Natural killer cell treated with Interleukin-12 subunit alpha and Interleukin-12 subunit beta and Interleukin-15 and Interleukin-18, amount 100 ng/mL, for 72 hours (primary cell): ENCODE data around the gene TET2. TPM values are rescaled to one million over a fixed set of nuclear protein-coding genes. Genes with fewer than 3 reads are reported as not detected.

ENCODE experiments used
- ATAC-seq, 2 donors: fragments of 150-1000 bp; cut with Tn5 transposase in 1 of 2; sonication (Bioruptor Pico), chemical (Tn5 transposase) in 1 of 2; 2 replicates each; pipeline ENCODE4 v1.10.0; 2021
- DNase-seq: peaks from one replicate; pipeline ENCODE4 v3.0.0; 2022; ENCODE audit warnings: low spot score
- H3K27ac Mint-ChIP-seq, 2 donors: 1 replicate in 1 of 2; 2 replicates in 1 of 2; pipeline ENCODE4 v1.8.0; 2022; ENCODE audit warnings: mixed read lengths in 2 of 2, mild to moderate bottlenecking in 1 of 2, moderate library complexity in 1 of 2
- H3K27me3 Mint-ChIP-seq, 2 donors: 1 replicate in 1 of 2; 2 replicates in 1 of 2; pipeline ENCODE4 v1.8.0; 2022; ENCODE audit warnings: mixed read lengths in 2 of 2
- H3K36me3 Mint-ChIP-seq: one replicate; pipeline ENCODE4 v1.8.0; 2022; ENCODE audit warnings: mixed read lengths
- H3K4me1 Mint-ChIP-seq, 2 donors: 1 replicate in 1 of 2; 2 replicates in 1 of 2; pipeline ENCODE4 v1.8.0; 2022; ENCODE audit warnings: low read depth in 2 of 2, mixed read lengths in 2 of 2, mild to moderate bottlenecking in 1 of 2
- H3K4me3 Mint-ChIP-seq: one replicate; pipeline ENCODE4 v1.8.0; 2022; ENCODE audit warnings: mixed read lengths
- H3K9me3 Mint-ChIP-seq: 2 replicates; pipeline ENCODE4 v1.8.0; 2022; ENCODE audit warnings: mixed read lengths
- total RNA-seq, 2 donors: library from RNA; stranded (reverse); gene quantifications; one replicate each; pipeline ENCODE4 v1.2.3, GENCODE V29; 2022

TET2 gene
- total RNA-seq, 2 donors from 2014 or later, result 39.2 to 44.7 TPM

GRCh38 chr4:105128208-105128607, 18.5 kb upstream of the TET2 start:
- no peak for DNase-seq
- no peaks in the 10 kb centered on the region for H3K9me3 Mint-ChIP-seq
- no peak overlapping the region for H3K4me3 Mint-ChIP-seq
- H3K27ac Mint-ChIP-seq, result no peak overlapping the region
- no peaks in the 10 kb centered on the region for H3K27me3 Mint-ChIP-seq
- no peaks in the 10 kb centered on the region for H3K4me1 Mint-ChIP-seq
- no peak for ATAC-seq
- H3K36me3 Mint-ChIP-seq, result no peaks in the 10 kb centered on the region

GRCh38 chr4:105129286-105130040, 17.2 kb upstream of the TET2 start:
- H3K27ac Mint-ChIP-seq, result peak overlapping the region in 1 of 2 donors; percentile 4
- no peaks in the 10 kb centered on the region for H3K36me3 Mint-ChIP-seq
- no peaks in the 10 kb centered on the region for H3K4me1 Mint-ChIP-seq
- no peaks in the 10 kb centered on the region for H3K27me3 Mint-ChIP-seq
- H3K9me3 Mint-ChIP-seq, result no peaks in the 10 kb centered on the region
- no peak for ATAC-seq
- no peak for DNase-seq
- H3K4me3 Mint-ChIP-seq, result no peak overlapping the region

- H3K9me3 Mint-ChIP-seq, result no peaks in the 10 kb centered on the region
- no peaks in the 10 kb centered on the region for H3K4me1 Mint-ChIP-seq
- no peak for DNase-seq
- H3K27ac Mint-ChIP-seq, result no peak overlapping the region
- ATAC-seq, result no peak
- no peak overlapping the region for H3K4me3 Mint-ChIP-seq
- H3K27me3 Mint-ChIP-seq, result no peaks in the 10 kb centered on the region
- no peaks in the 10 kb centered on the region for H3K36me3 Mint-ChIP-seq
Measured at GRCh38 chr4:105130945-105131344, 15.7 kb upstream of the TET2 start.

- no peak for ATAC-seq
- no peaks in the 10 kb centered on the region for H3K9me3 Mint-ChIP-seq
Measured at GRCh38 chr4:105133976-105134375, 12.7 kb upstream of the TET2 start.

GRCh38 chr4:105135785-105136184, 10.9 kb upstream of the TET2 start:
- peaks cover 4 to 6% of the 10 kb centered on the region in 2 donors for H3K27me3 Mint-ChIP-seq
- ATAC-seq (no peak), DNase-seq (no peak)
- H3K9me3 Mint-ChIP-seq, result no peaks in the 10 kb centered on the region
- peaks cover 0 to 13% of the 10 kb centered on the region in 2 donors for H3K4me1 Mint-ChIP-seq
- H3K4me3 Mint-ChIP-seq, result no peak overlapping the region
- no peak overlapping the region for H3K27ac Mint-ChIP-seq
- peaks cover 4% of the 10 kb centered on the region for H3K36me3 Mint-ChIP-seq

More at GRCh38 chr4:105133976-105134375, 12.7 kb upstream of the TET2 start:
- no peak overlapping the region for H3K4me3 Mint-ChIP-seq
- H3K27ac Mint-ChIP-seq, result no peak overlapping the region
- DNase-seq, result no peak
- peaks cover 4 to 6% of the 10 kb centered on the region in 2 donors for H3K27me3 Mint-ChIP-seq
- H3K4me1 Mint-ChIP-seq, result peaks cover 0 to 10% of the 10 kb centered on the region in 2 donors
- peaks cover 4% of the 10 kb centered on the region for H3K36me3 Mint-ChIP-seq

GRCh38 chr4:105137121-105137875, 9.4 kb upstream of the TET2 start:
- Mint-ChIP-seq H3K4me1 (peaks cover 0 to 18% of the 10 kb centered on the region in 2 donors), H3K9me3 (no peaks in the 10 kb centered on the region), H3K36me3 (peaks cover 4% of the 10 kb centered on the region), H3K4me3 (no peak overlapping the region), H3K27ac (no peak overlapping the region), H3K27me3 (peaks cover 4 to 6% of the 10 kb centered on the region in 2 donors)
- no peak for DNase-seq
- peak in 1 of 2 donors; percentile 53 for ATAC-seq

- H3K4me3 Mint-ChIP-seq, result no peak overlapping the region
- peaks cover 4 to 6% of the 10 kb centered on the region in 2 donors for H3K27me3 Mint-ChIP-seq
- H3K27ac Mint-ChIP-seq, result no peak overlapping the region
- DNase-seq, result no peak
- ATAC-seq, result no peak
- no peaks in the 10 kb centered on the region for H3K9me3 Mint-ChIP-seq
- peaks cover 1 to 18% of the 10 kb centered on the region in 2 donors for H3K4me1 Mint-ChIP-seq
- H3K36me3 Mint-ChIP-seq, result peaks cover 4% of the 10 kb centered on the region
Measured at GRCh38 chr4:105139646-105140045, 7.0 kb upstream of the TET2 start.

- ATAC-seq, result peak in 1 of 2 donors; percentile 65
- no peak overlapping the region for H3K27ac Mint-ChIP-seq
- peaks cover 10 to 27% of the 10 kb centered on the region in 2 donors for H3K4me1 Mint-ChIP-seq
- H3K27me3 Mint-ChIP-seq, result peaks cover 4 to 6% of the 10 kb centered on the region in 2 donors
- no peaks in the 10 kb centered on the region for H3K9me3 Mint-ChIP-seq
- no peak overlapping the region for H3K4me3 Mint-ChIP-seq
- DNase-seq, result peak; percentile 72
- peaks cover 4% of the 10 kb centered on the region for H3K36me3 Mint-ChIP-seq
Measured at GRCh38 chr4:105140684-105141490, 5.8 kb upstream of the TET2 start.

- DNase-seq, result no peak
- peaks cover 33 to 43% of the 10 kb centered on the region in 2 donors for H3K4me1 Mint-ChIP-seq
- no peak for ATAC-seq
Measured at GRCh38 chr4:105145156-105145902, 1.3 kb upstream of the TET2 start.

GRCh38 chr4:105145903-105146275, 787 bp upstream of the TET2 start:
- DNase-seq (peak; percentile 61), ATAC-seq (peak; percentile 38 to 50)
- Mint-ChIP-seq H3K27ac (peak overlapping the region; percentile 97 to 99), H3K4me1 (peaks cover 36 to 45% of the 10 kb centered on the region in 2 donors), H3K4me3 (peak overlapping the region; percentile 95), H3K27me3 (no peaks in the 10 kb centered on the region), H3K9me3 (no peaks in the 10 kb centered on the region), H3K36me3 (peaks cover 15% of the 10 kb centered on the region)

More at GRCh38 chr4:105145156-105145902, 1.3 kb upstream of the TET2 start:
- Mint-ChIP-seq H3K27ac (peak overlapping the region; percentile 97 to 99), H3K27me3 (no peaks in the 10 kb centered on the region), H3K36me3 (peaks cover 15% of the 10 kb centered on the region), H3K9me3 (no peaks in the 10 kb centered on the region), H3K4me3 (peak overlapping the region; percentile 95)

- no peaks in the 10 kb centered on the region for H3K9me3 Mint-ChIP-seq
- peaks cover 36 to 41% of the 10 kb centered on the region in 2 donors for H3K4me1 Mint-ChIP-seq
Measured at GRCh38 chr4:105147016-105147552, 408 bp downstream of the TET2 start.

GRCh38 chr4:105147553-105148161, 981 bp downstream of the TET2 start:
- ATAC-seq, result no peak
- peaks cover 15% of the 10 kb centered on the region for H3K36me3 Mint-ChIP-seq
- H3K27ac Mint-ChIP-seq, result peak overlapping the region; percentile 99 to 100
- no peak for DNase-seq
- peaks cover 36 to 41% of the 10 kb centered on the region in 2 donors for H3K4me1 Mint-ChIP-seq
- no peaks in the 10 kb centered on the region for H3K9me3 Mint-ChIP-seq
- H3K4me3 Mint-ChIP-seq, result peak overlapping the region; percentile 98
- no peaks in the 10 kb centered on the region for H3K27me3 Mint-ChIP-seq

More at GRCh38 chr4:105147016-105147552, 408 bp downstream of the TET2 start:
- DNase-seq (no peak), ATAC-seq (peak in 1 of 2 donors; percentile 4)
- Mint-ChIP-seq H3K4me3 (peak overlapping the region; percentile 98), H3K27me3 (no peaks in the 10 kb centered on the region), H3K27ac (peak overlapping the region; percentile 99 to 100), H3K36me3 (peaks cover 15% of the 10 kb centered on the region)
